Neural cell (in vitro differentiated cells): Measurements from ENCODE around the gene ARHGAP6. TPM values are rescaled to one million over a fixed set of nuclear protein-coding genes. Genes with fewer than 3 reads are reported as not detected.

Experiments
- H2AFZ ChIP-seq: fragments of 200-600, 300-800 bp; sonication (generic), shearing (Covaris generic); 2 replicates; pipeline ENCODE4 v1.6.0; 2014; ENCODE audit warnings: low read depth, mild to moderate bottlenecking, antibody characterized with exemption, low read length, moderate library complexity
- H3F3A ChIP-seq: fragments of 200-600 bp; shearing (Covaris generic); 2 replicates; pipeline ENCODE4 v1.6.1; 2016; ENCODE audit warnings: mild to moderate bottlenecking, moderate library complexity, mixed read lengths, antibody characterized with exemption, low read length; ENCODE audit not compliant: insufficient read depth, poor library complexity, severe bottlenecking
- H3K27ac ChIP-seq: fragments of 200-600, 300-800 bp; sonication (generic), shearing (Covaris generic); 2 replicates; pipeline ENCODE4 v1.5.1; 2014; ENCODE audit warnings: mild to moderate bottlenecking, low read length, moderate library complexity
- H3K27me3 ChIP-seq: fragments of 300-800, 200-600 bp; sonication (generic), shearing (Covaris generic); 2 replicates; pipeline ENCODE4 v1.6.0; 2014; ENCODE audit warnings: mild to moderate bottlenecking, low read depth, low read length, moderate library complexity; ENCODE audit not compliant: insufficient read depth
- H3K36me3 ChIP-seq: fragments of 300-800, 200-600 bp; sonication (generic), shearing (Covaris generic); 2 replicates; pipeline ENCODE4 v1.5.1; 2014; ENCODE audit warnings: mild to moderate bottlenecking, antibody characterized with exemption, low read length, moderate library complexity; ENCODE audit not compliant: insufficient read depth
- H3K4me2 ChIP-seq: fragments of 300-800, 200-600 bp; sonication (generic), shearing (Covaris generic); 2 replicates; pipeline ENCODE4 v1.6.0; 2014; ENCODE audit warnings: mild to moderate bottlenecking, low read length
- H3K4me3 ChIP-seq: fragments of 300-800, 200-600 bp; sonication (generic), shearing (Covaris generic); 2 replicates; pipeline ENCODE4 v1.5.1; 2014; ENCODE audit warnings: mild to moderate bottlenecking, low read length, moderate library complexity
- H3K79me2 ChIP-seq: fragments of 200-600 bp; shearing (Covaris generic); replicated peaks from 2 replicates; pipeline ENCODE4 v1.6.0; 2014; ENCODE audit warnings: mild to moderate bottlenecking, low read length, moderate library complexity; ENCODE audit not compliant: insufficient read depth
- H3K9ac ChIP-seq: fragments of 300-800, 200-600 bp; sonication (generic), shearing (Covaris generic); 2 replicates; pipeline ENCODE4 v1.6.1; 2016; ENCODE audit warnings: mild to moderate bottlenecking, low read length, mixed read lengths
- H3K9me2 ChIP-seq: fragments of 200-600 bp; shearing (Covaris generic); 2 replicates; pipeline ENCODE4 v1.6.1; 2016; ENCODE audit warnings: mild to moderate bottlenecking, low read length, mixed read lengths; ENCODE audit not compliant: insufficient read depth
- H3K9me3 ChIP-seq: fragments of 200-600, 300-800 bp; sonication (generic), shearing (Covaris generic); 2 replicates; pipeline ENCODE4 v1.6.1; 2016; ENCODE audit warnings: mild to moderate bottlenecking, mixed run types, low read length, moderate library complexity, mixed read lengths
- H4K20me1 ChIP-seq: fragments of 200-600 bp; shearing (Covaris generic); 2 replicates; pipeline ENCODE4 v1.6.1; 2016; ENCODE audit warnings: mild to moderate bottlenecking, mixed run types; ENCODE audit not compliant: insufficient read depth
- CTCF ChIP-seq: fragments of 450-650 bp; IDR thresholded peaks from 2 replicates; pipeline ENCODE4 v1.5.1; 2014; ENCODE audit warnings: antibody characterized with exemption, mild to moderate bottlenecking, moderate library complexity; ENCODE audit not compliant: poor library complexity, severe bottlenecking
- EP300 ChIP-seq: fragments of 450-650 bp; conservative IDR thresholded peaks from 2 replicates; pipeline ENCODE4 v1.6.1; 2014; ENCODE audit warnings: antibody characterized with exemption, mild to moderate bottlenecking, moderate library complexity; ENCODE audit not compliant: poor library complexity, severe bottlenecking
- EZH2 ChIP-seq: fragments of 200-600, 300-800 bp; shearing (Covaris generic), sonication (generic); IDR thresholded peaks from 2 replicates; pipeline ENCODE4 v1.6.1; 2014; ENCODE audit warnings: antibody characterized with exemption, low read length, borderline replicate concordance, mild to moderate bottlenecking; ENCODE audit not compliant: insufficient read depth, poor library complexity, severe bottlenecking
- MXI1 ChIP-seq: fragments of 450-650 bp; conservative IDR thresholded peaks from 2 replicates; pipeline ENCODE4 v1.6.1; 2014; ENCODE audit warnings: antibody characterized with exemption, mild to moderate bottlenecking; ENCODE audit not compliant: poor library complexity, severe bottlenecking
- POLR2AphosphoS5 ChIP-seq: IDR thresholded peaks from 2 replicates; pipeline ENCODE4 v1.6.1; 2012
- RAD21 ChIP-seq: fragments of 450-650 bp; conservative IDR thresholded peaks from 2 replicates; pipeline ENCODE4 v1.6.1; 2014; ENCODE audit warnings: antibody characterized with exemption, mild to moderate bottlenecking, moderate library complexity
- REST ChIP-seq: IDR thresholded peaks from 2 replicates; pipeline ENCODE4 v1.6.1; 2012; ENCODE audit warnings: borderline replicate concordance
- SMC3 ChIP-seq: fragments of 450-650 bp; conservative IDR thresholded peaks from 2 replicates; pipeline ENCODE4 v1.6.1; 2014; ENCODE audit warnings: antibody characterized with exemption, mild to moderate bottlenecking, moderate library complexity; ENCODE audit not compliant: poor library complexity
- TAF1 ChIP-seq: IDR thresholded peaks from 2 replicates; pipeline ENCODE4 v1.6.1; 2012; ENCODE audit warnings: low read depth
- polyA plus RNA-seq: library from polyadenylated mRNA; depleted of rRNA; stranded (reverse); fragments of >200 nt; gene quantifications from 2 replicates; pipeline ENCODE4 v1.2.3, GENCODE V29; 2014

Gene ARHGAP6
- polyA plus RNA-seq, 1 donor from 2014 or later: 0.40 TPM

- Histone ChIP-seq H3K36me3 (no peaks in the 10 kb centered on the region), H4K20me1 (no peaks in the 10 kb centered on the region), H2AFZ (no peak overlapping the region), H3K27ac (no peak overlapping the region), H3K9me2 (no peaks in the 10 kb centered on the region), H3K79me2 (no peaks in the 10 kb centered on the region), H3K4me3 (no peak overlapping the region), H3K9ac (no peak overlapping the region), H3K9me3 (no peaks in the 10 kb centered on the region), H3K27me3 (no peaks in the 10 kb centered on the region), H3K4me2 (no peak overlapping the region), H3F3A (no peaks in the 10 kb centered on the region)
- TF ChIP-seq SMC3 (no peak), REST (no peak), TAF1 (no peak), CTCF (no peak), EP300 (no peak), EZH2 (no peak), MXI1 (no peak), RAD21 (no peak), POLR2AphosphoS5 (no peak)
These were observed 218.8 kb downstream of the ARHGAP6 start for GRCh38 chrX:11446949-11447348.

DNA sequence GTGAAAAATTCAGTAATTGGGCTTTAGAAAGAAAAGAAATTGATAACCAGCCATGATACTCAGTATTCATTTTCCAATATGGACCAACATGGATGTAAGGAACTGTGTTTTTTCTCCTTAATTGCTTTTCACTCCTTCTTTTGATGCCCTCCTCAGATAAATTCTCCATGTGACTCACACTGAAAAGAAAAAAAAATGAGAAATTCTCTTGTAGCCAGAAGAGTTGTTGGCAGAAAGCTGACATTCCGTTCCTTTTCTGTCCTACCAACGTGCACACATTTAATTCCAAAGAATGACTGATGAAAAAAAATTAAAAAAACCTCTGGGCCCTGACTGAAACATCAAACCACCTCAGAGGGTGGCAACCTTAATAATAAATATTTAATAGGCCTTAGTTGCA is 219.4 kb downstream of the ARHGAP6 start:
- no peak for TF ChIP-seq SMC3
- TF ChIP-seq POLR2AphosphoS5: no peak
- TF ChIP-seq REST: no peak
- TF ChIP-seq MXI1: no peak
- TF ChIP-seq TAF1: no peak
- Histone ChIP-seq H3K27ac (no peak overlapping the region), H3K9me2 (no peaks in the 10 kb centered on the region), H3K4me3 (no peak overlapping the region), H3K9ac (no peak overlapping the region), H3K27me3 (no peaks in the 10 kb centered on the region), H3K79me2 (no peaks in the 10 kb centered on the region), H3K4me2 (no peak overlapping the region), H3K9me3 (no peaks in the 10 kb centered on the region), H4K20me1 (no peaks in the 10 kb centered on the region), H3F3A (no peaks in the 10 kb centered on the region), H2AFZ (no peak overlapping the region), H3K36me3 (no peaks in the 10 kb centered on the region)
